Measurements from ENCODE around the gene NCAPG.

Gene NCAPG

GRCh38 chr4:17765514-17766286, 45.1 kb upstream of the NCAPG start:
- Histone ChIP-seq H3K27ac (no peak overlapping the region), H3K4me1 (ENCODE audit: control insufficient read depth in 1 of 2, insufficient read depth in 1 of 2, low read depth in 1 of 2, low read length in 1 of 2) (no peaks in the 10 kb centered on the region), H3K36me3 (no peaks in the 10 kb centered on the region), H3K9me3 (no peaks in the 10 kb centered on the region), H3K27me3 (no peaks in the 10 kb centered on the region), H3K4me3 (ENCODE audit: low read depth in 1 of 2, low read length in 1 of 2) (no peak overlapping the region)
- no peak for TF ChIP-seq CTCF (IDR thresholded peaks at IDR 0.05)

- no peaks in the 10 kb centered on the region for H3K27me3 ChIP-seq
- H3K4me3 ChIP-seq (ENCODE audit: low read depth in 1 of 2, low read length in 1 of 2): no peak overlapping the region
- H3K36me3 ChIP-seq: no peaks in the 10 kb centered on the region
- TF ChIP-seq CTCF (IDR thresholded peaks at IDR 0.05): no peak
- no peak overlapping the region for H3K27ac ChIP-seq
- H3K9me3 ChIP-seq: no peaks in the 10 kb centered on the region
- no peaks in the 10 kb centered on the region for H3K4me1 ChIP-seq (ENCODE audit: control insufficient read depth in 1 of 2, insufficient read depth in 1 of 2, low read depth in 1 of 2, low read length in 1 of 2)
Observed at GRCh38 chr4:17766826-17767458, 43.8 kb upstream of the NCAPG start.

GRCh38 chr4:17769406-17770174, 41.2 kb upstream of the NCAPG start:
- Histone ChIP-seq H3K27ac (no peak overlapping the region), H3K4me1 (ENCODE audit: control insufficient read depth in 1 of 2, insufficient read depth in 1 of 2, low read depth in 1 of 2, low read length in 1 of 2) (no peaks in the 10 kb centered on the region), H3K9me3 (no peaks in the 10 kb centered on the region), H3K4me3 (ENCODE audit: low read depth in 1 of 2, low read length in 1 of 2) (no peak overlapping the region), H3K27me3 (no peaks in the 10 kb centered on the region), H3K36me3 (no peaks in the 10 kb centered on the region)
- TF ChIP-seq CTCF (IDR thresholded peaks at IDR 0.05): no peak

GRCh38 chr4:17770845-17771244, 39.9 kb upstream of the NCAPG start:
- Histone ChIP-seq H3K27ac (no peak overlapping the region), H3K27me3 (no peaks in the 10 kb centered on the region), H3K4me1 (ENCODE audit: control insufficient read depth in 1 of 2, insufficient read depth in 1 of 2, low read depth in 1 of 2, low read length in 1 of 2) (no peaks in the 10 kb centered on the region), H3K36me3 (no peaks in the 10 kb centered on the region), H3K4me3 (ENCODE audit: low read depth in 1 of 2, low read length in 1 of 2) (no peak overlapping the region), H3K9me3 (no peaks in the 10 kb centered on the region)
- TF ChIP-seq CTCF (IDR thresholded peaks at IDR 0.05): no peak

GRCh38 chr4:17771284-17771908, 39.4 kb upstream of the NCAPG start:
- Histone ChIP-seq H3K27ac (no peak overlapping the region), H3K9me3 (no peaks in the 10 kb centered on the region), H3K27me3 (no peaks in the 10 kb centered on the region), H3K36me3 (no peaks in the 10 kb centered on the region), H3K4me3 (ENCODE audit: low read depth in 1 of 2, low read length in 1 of 2) (no peak overlapping the region), H3K4me1 (ENCODE audit: control insufficient read depth in 1 of 2, insufficient read depth in 1 of 2, low read depth in 1 of 2, low read length in 1 of 2) (no peaks in the 10 kb centered on the region)
- TF ChIP-seq CTCF (IDR thresholded peaks at IDR 0.05): no peak
